ENCODE measurements around the gene LTF. TPM values are rescaled to one million over a fixed set of nuclear protein-coding genes. Genes with fewer than 3 reads are reported as not detected.

LTF gene
- total and polyA plus RNA-seq, 4 donors = 0.36 to 14.7 (median 1.4) TPM

DNA sequence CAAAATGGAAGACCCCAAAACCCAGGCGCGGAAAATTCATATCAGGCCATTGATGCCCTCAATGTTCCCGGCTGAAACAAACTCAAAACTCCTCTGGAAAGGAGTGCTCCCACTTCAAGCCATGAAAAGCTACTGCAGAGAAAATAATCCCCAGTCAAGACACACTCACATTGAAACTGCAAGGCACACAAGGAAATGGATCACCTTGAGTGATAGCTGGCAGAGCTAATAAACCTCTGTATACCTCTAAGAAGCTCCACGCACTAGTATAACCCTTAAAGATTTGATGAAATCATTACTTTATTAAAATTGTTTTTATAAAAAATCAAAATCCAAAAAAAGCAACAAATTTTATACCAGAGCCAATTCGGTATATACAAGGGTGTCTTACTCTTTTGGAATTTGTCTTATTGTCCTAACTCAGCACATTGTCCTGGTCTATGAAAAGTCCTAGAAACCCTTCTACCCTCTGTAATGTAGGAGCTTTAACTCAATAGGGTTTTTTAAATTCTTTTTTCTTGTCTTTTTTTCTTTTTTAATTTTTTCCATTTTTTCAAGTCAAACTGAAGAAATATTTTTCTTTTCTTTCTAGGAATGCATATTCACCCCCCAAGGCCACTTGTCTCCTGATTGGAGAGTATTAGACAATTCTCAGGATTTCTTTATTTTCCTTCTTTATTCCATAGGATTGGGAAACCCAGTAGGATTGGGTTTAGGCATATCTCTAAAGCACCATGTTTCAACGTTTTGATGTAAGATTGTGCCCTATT lies 66.3 kb downstream of the LTF start:
- TF ChIP-seq, protein P1, sequence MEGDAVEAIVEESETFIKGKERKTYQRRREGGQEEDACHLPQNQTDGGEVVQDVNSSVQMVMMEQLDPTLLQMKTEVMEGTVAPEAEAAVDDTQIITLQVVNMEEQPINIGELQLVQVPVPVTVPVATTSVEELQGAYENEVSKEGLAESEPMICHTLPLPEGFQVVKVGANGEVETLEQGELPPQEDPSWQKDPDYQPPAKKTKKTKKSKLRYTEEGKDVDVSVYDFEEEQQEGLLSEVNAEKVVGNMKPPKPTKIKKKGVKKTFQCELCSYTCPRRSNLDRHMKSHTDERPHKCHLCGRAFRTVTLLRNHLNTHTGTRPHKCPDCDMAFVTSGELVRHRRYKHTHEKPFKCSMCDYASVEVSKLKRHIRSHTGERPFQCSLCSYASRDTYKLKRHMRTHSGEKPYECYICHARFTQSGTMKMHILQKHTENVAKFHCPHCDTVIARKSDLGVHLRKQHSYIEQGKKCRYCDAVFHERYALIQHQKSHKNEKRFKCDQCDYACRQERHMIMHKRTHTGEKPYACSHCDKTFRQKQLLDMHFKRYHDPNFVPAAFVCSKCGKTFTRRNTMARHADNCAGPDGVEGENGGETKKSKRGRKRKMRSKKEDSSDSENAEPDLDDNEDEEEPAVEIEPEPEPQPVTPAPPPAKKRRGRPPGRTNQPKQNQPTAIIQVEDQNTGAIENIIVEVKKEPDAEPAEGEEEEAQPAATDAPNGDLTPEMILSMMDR (IDR thresholded peaks at IDR 0.05; ENCODE audit: low read depth, low read length, missing input control) = no peak
- Histone ChIP-seq H3K36me3 (ENCODE audit: control insufficient read depth in 4 of 4, insufficient read depth in 3 of 4, low read depth in 1 of 4, low read length in 3 of 4) (no peaks in the 10 kb centered on the region), H3K27ac (ENCODE audit: low read depth in 1 of 2, low read length in 2 of 2) (no peak overlapping the region), H3K4me3 (ENCODE audit: low read depth in 1 of 3, low read length in 3 of 3) (no peak overlapping the region), H3K27me3 (ENCODE audit: control insufficient read depth in 4 of 4, insufficient read depth in 4 of 4, low read length in 3 of 4) (no peaks in the 10 kb centered on the region), H3K4me1 (ENCODE audit: control insufficient read depth in 4 of 4, insufficient read depth in 4 of 4, low read length in 3 of 4) (no peaks in the 10 kb centered on the region), H3K9ac (ENCODE audit: low read depth in 1 of 2, low read length in 2 of 2) (no peak overlapping the region), H3K9me3 (ENCODE audit: control insufficient read depth in 4 of 4, low read length in 3 of 4) (no peaks in the 10 kb centered on the region)
- no peak for DNase-seq (ENCODE audit: low spot score)
- WGBS = 85% methylated on average over 6 of the region's 6 CpGs

DNA sequence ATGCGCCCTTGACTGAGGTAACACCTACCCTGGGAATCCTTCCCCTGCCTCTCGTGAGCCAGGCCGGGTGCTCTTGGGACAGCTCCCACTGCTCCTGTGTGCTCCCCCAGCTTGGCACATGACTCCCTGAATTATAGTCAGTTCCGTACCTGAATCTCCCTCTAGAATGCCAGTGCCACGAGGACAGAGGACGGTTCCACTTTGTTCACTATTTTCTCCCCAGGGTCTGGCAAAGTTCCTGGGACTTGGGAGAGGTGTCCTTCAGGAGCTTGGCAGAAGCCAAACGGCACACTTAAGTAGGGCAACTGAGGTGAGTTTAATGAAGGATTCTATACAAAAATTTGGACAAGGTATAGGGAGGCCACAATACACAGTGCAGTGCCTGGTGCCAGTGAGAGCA lies 67.6 kb downstream of the LTF start:
- no peaks in the 10 kb centered on the region for H3K4me1 ChIP-seq (ENCODE audit: control insufficient read depth in 4 of 4, insufficient read depth in 4 of 4, low read length in 3 of 4)
- no peak for DNase-seq (ENCODE audit: low spot score)

More for the DNA sequence above, 67.6 kb downstream of the LTF start:
- H3K27ac ChIP-seq (ENCODE audit: low read depth in 1 of 2, low read length in 2 of 2) = no peak overlapping the region
- H3K9me3 ChIP-seq (ENCODE audit: control insufficient read depth in 4 of 4, low read length in 3 of 4) = no peaks in the 10 kb centered on the region
- 93% methylated on average over 7 of the region's 7 CpGs for WGBS
- no peak overlapping the region for H3K9ac ChIP-seq (ENCODE audit: low read depth in 1 of 2, low read length in 2 of 2)
- H3K4me3 ChIP-seq (ENCODE audit: low read depth in 1 of 3, low read length in 3 of 3) = no peak overlapping the region
- TF ChIP-seq, protein P1 (IDR thresholded peaks at IDR 0.05; ENCODE audit: low read depth, low read length, missing input control) = no peak
- TF ChIP-seq, protein P2, sequence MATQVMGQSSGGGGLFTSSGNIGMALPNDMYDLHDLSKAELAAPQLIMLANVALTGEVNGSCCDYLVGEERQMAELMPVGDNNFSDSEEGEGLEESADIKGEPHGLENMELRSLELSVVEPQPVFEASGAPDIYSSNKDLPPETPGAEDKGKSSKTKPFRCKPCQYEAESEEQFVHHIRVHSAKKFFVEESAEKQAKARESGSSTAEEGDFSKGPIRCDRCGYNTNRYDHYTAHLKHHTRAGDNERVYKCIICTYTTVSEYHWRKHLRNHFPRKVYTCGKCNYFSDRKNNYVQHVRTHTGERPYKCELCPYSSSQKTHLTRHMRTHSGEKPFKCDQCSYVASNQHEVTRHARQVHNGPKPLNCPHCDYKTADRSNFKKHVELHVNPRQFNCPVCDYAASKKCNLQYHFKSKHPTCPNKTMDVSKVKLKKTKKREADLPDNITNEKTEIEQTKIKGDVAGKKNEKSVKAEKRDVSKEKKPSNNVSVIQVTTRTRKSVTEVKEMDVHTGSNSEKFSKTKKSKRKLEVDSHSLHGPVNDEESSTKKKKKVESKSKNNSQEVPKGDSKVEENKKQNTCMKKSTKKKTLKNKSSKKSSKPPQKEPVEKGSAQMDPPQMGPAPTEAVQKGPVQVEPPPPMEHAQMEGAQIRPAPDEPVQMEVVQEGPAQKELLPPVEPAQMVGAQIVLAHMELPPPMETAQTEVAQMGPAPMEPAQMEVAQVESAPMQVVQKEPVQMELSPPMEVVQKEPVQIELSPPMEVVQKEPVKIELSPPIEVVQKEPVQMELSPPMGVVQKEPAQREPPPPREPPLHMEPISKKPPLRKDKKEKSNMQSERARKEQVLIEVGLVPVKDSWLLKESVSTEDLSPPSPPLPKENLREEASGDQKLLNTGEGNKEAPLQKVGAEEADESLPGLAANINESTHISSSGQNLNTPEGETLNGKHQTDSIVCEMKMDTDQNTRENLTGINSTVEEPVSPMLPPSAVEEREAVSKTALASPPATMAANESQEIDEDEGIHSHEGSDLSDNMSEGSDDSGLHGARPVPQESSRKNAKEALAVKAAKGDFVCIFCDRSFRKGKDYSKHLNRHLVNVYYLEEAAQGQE (IDR thresholded peaks at IDR 0.05) = no peak
- TF ChIP-seq FOXA1 (IDR thresholded peaks at IDR 0.05) = no peak
- no peak for TF ChIP-seq YY1 (IDR thresholded peaks at IDR 0.05)
- TF ChIP-seq HNF4A (conservative IDR thresholded peaks at IDR 0.05) = no peak
- no peak for TF ChIP-seq EGR1 (IDR thresholded peaks at IDR 0.05; ENCODE audit: low read depth in 2 of 2)
- TF ChIP-seq SP1 (IDR thresholded peaks at IDR 0.05) = no peak
- TF ChIP-seq RXRA (IDR thresholded peaks at IDR 0.05) = no peak
- TF ChIP-seq HNF4G (IDR thresholded peaks at IDR 0.05) = no peak
- TF ChIP-seq, protein P3, sequence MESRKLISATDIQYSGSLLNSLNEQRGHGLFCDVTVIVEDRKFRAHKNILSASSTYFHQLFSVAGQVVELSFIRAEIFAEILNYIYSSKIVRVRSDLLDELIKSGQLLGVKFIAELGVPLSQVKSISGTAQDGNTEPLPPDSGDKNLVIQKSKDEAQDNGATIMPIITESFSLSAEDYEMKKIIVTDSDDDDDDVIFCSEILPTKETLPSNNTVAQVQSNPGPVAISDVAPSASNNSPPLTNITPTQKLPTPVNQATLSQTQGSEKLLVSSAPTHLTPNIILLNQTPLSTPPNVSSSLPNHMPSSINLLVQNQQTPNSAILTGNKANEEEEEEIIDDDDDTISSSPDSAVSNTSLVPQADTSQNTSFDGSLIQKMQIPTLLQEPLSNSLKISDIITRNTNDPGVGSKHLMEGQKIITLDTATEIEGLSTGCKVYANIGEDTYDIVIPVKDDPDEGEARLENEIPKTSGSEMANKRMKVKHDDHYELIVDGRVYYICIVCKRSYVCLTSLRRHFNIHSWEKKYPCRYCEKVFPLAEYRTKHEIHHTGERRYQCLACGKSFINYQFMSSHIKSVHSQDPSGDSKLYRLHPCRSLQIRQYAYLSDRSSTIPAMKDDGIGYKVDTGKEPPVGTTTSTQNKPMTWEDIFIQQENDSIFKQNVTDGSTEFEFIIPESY (IDR thresholded peaks at IDR 0.05) = no peak
- no peaks in the 10 kb centered on the region for H3K27me3 ChIP-seq (ENCODE audit: control insufficient read depth in 4 of 4, insufficient read depth in 4 of 4, low read length in 3 of 4)
- no peaks in the 10 kb centered on the region for H3K36me3 ChIP-seq (ENCODE audit: control insufficient read depth in 4 of 4, insufficient read depth in 3 of 4, low read depth in 1 of 4, low read length in 3 of 4)
